Effector CD8-positive, alpha-beta T cell (primary cell): ENCODE data around the gene SZT2.
"Not testable (repeated sequence)": the region's sequence is repeated elsewhere in the genome, so short reads cannot be mapped to it uniquely, and the experiment has no call there.

ENCODE experiments used
- DNase-seq: peaks from one replicate; lab custom pipeline; 2025; lab: John Stamatoyannopoulos, UW

SZT2 gene

GRCh38 chr1:43491061-43491460 lies 101.4 kb downstream of the SZT2 start:
- no peak for DNase-seq

GRCh38 chr1:43492826-43493225 lies 103.1 kb downstream of the SZT2 start:
- no peak for DNase-seq

- no peak for DNase-seq
Observed at GRCh38 chr1:43493661-43494450, 104.2 kb downstream of the SZT2 start.

GRCh38 chr1:43495204-43495603 lies 105.5 kb downstream of the SZT2 start:
- no peak for DNase-seq

DNA sequence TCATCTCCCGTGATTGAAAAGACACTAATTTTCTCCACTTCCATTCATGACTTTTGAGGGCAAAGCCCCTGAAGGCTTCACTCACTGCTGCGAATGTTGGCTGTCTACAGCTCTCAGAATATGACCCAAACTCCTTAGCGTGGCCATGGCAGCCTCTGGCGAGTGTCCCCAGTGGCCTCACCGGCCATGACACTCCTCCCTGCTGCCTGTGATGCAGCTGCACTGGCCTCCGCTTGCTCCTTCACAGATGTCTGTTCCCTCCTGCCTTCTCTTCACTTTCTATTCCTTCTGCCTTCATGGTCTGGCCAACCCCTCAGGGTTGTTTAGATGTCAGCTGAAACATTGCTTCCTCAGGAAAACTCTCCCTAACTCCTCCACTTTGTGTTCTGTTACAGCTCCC lies 110.2 kb downstream of the SZT2 start:
- no peak for DNase-seq

GRCh38 chr1:43501806-43502205 lies 112.1 kb downstream of the SZT2 start:
- DNase-seq = not testable (repeated sequence)

- DNase-seq = no peak
Observed at GRCh38 chr1:43503534-43503933, 113.8 kb downstream of the SZT2 start.
